Stimulated activated CD4-positive, alpha-beta T cell treated with anti-CD3 and anti-CD28 coated beads, Interleukin-4, amount 100 ng/mL, for 48 hours (primary cell): ENCODE measurements around the gene MROH9.

ENCODE experiments used
- DNase-seq, 2 donors: peaks; one replicate each; pipeline ENCODE4 v3.0.0-alpha.2; 2020; ENCODE audit warnings: low read depth in 2 of 2

Gene MROH9

DNA sequence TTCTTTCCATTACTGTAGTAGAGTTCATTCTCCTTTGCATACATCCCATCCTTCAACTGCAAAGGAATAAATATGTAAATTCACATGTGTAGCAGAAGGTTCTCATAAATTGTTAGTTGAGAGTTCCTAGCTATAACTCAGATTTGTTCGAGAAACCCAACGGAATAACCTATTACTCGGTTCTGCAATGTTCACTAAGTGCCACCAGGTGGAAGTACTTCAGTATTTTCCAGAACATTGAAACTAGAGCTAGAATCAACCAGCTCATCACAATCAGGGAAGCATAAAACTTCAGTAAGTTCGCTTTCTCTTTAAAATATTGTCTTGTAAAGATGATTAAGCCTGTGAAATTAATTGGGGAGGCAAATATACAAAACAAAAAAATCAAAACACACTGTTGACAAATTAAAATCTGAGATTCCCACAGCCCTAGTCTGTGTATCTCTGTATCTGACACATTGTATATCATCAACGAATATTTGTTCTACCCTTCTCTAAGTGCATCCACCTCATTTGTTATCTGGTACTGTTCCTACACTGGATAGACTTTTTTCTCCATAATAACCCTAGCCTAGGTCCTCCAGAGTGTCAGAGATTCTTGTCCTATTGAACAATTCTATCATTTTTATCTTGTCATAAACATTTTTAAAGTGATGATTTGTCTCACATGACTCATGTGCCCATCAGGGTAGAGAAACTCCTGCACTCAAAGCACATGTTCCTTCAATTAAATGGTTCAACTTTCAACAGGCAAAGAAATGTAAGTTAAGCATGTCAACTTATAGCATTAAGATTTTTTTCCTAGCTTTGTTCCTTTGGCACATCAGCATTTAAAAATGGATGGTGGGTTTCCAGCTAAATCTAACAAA is 31.9 kb downstream of the MROH9 start:
- no peak for DNase-seq

DNA sequence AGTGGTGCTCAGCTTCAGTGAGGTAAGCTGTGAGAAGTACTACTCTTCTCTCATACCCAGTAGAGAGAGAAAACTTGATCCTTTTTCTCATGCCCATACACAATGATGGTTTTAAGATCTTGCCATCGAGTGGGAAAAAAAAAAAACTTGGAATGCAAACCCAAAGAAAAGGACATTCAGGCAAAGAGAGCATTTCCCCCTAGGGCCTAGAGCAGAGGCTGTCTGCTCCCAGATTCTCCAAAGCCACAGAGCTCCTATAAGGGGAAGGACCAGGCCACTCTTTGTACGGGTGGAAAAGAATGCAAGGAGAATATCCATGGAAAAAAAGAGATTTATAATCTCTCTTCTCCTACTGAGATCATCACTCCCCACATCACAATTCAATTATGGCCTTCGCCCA is 34.9 kb downstream of the MROH9 start:
- DNase-seq = no peak

GRCh38 chr1:170978371-170978910 is 43.1 kb downstream of the MROH9 start:
- no peak for DNase-seq

DNA sequence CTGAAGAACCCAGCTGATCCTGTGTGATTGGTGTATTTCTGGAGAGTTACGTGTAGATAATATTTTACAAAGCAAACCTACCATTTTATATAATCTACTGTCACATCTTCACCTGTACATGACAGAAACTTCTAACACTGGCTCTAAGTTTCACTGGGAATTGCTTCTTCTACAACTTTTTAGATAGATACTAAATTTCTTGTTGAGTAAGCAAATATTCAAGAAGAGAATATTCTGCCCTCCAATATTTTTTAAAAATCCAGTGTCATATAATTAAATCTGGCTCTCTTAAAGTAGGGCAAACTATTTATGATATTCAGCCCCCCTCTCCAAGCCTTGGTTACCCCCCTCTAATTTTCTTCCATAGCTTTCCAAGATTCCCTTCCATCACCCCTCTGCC is 50.1 kb downstream of the MROH9 start:
- DNase-seq = no peak

DNA sequence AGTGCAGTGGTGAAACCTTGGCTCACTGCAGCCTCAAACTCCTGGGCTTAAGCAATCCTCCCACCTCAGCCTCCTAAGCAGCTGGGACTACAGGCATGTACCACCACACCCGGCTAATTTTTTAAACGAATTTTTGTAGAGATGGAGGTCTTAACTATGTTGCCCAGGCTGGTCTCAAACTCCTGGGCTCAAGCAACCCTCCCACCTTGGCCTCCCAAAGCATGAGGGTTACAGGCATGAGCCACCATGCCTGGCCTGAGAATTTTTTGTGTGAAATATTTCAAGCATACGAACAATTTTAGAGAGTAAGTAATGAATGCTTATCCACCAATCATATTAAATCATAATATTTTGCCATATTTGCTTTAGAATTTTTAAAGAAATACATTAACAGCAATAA is 51.6 kb downstream of the MROH9 start:
- DNase-seq = no peak

- no peak for DNase-seq
Observed at GRCh38 chr1:170987424-170987823, 52.1 kb downstream of the MROH9 start.

GRCh38 chr1:170993151-170993550 is 57.8 kb downstream of the MROH9 start:
- DNase-seq = no peak

GRCh38 chr1:170993717-170994116 is 58.4 kb downstream of the MROH9 start:
- no peak for DNase-seq

- no peak for DNase-seq
Observed at GRCh38 chr1:171014880-171015279, 79.5 kb downstream of the MROH9 start.

GRCh38 chr1:171017426-171017825 is 82.1 kb downstream of the MROH9 start:
- no peak for DNase-seq

DNA sequence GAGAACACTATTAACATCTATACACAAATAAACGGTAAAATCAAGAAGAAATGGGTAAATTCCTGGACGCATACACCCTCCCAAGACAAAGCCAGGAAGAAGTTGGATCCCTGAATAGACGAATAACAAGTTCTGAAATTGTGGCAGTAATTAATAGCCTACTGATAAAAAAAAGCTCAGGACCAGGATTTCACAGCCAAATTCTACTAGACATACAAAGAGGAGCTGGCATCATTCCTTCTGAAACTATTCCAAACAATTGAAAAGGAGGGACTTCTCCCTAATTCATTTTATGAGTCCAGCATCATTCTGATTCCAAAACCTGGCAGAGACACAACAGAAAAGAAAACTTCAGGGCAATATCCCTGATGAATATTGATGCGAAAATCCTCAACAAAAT is 84.6 kb downstream of the MROH9 start:
- DNase-seq = no peak

- DNase-seq = no peak
Observed at GRCh38 chr1:171032822-171033702, 97.7 kb downstream of the MROH9 start.

GRCh38 chr1:171037626-171038025 is 102.3 kb downstream of the MROH9 start:
- no peak for DNase-seq

DNA sequence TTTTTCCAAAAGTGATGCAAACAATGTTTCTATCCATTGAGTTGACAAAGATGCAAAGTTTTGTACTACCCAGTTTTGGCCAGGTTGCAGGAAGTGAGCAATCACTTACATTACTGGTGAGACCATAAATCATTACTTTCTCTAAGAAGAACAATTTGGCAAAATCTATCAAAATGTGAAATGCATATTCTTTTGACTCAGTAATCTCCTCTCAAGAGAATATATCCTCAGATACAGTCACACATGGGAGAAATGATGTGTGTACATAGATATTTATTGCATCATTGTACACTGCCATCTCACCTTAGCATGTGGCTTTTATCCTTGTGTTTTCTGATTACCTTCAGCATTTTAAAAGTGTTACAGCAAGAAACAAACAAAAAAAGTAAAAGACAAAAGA is 103.0 kb downstream of the MROH9 start:
- no peak for DNase-seq

GRCh38 chr1:171048014-171048413 is 112.7 kb downstream of the MROH9 start:
- DNase-seq = no peak

GRCh38 chr1:171052977-171053376 is 117.6 kb downstream of the MROH9 start:
- no peak for DNase-seq

- no peak for DNase-seq
Observed at GRCh38 chr1:171055966-171056643, 120.8 kb downstream of the MROH9 start.

GRCh38 chr1:171061425-171062143 is 126.2 kb downstream of the MROH9 start:
- DNase-seq = no peak

DNA sequence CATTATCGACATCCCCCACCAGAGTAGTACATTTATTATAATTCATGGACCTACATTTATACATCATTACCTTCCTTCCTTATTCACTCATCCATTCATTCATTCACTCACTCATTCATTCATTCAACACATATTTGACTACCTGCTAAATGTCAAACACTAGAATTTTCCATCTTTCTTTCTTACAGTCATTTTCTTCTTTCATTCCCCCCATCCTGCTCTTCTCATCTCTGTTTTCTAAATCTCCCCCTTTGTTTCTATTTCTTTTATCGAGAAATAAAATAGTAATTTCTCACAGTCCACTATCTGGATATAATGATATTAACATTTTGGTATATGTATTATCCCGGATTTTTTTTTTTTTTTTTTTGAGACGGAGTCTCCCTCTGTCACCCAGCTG is 127.6 kb downstream of the MROH9 start:
- no peak for DNase-seq

GRCh38 chr1:171075041-171075440 is 139.7 kb downstream of the MROH9 start:
- DNase-seq = no peak

GRCh38 chr1:171081314-171081753 is 146.0 kb downstream of the MROH9 start:
- DNase-seq = no peak
